H1 (cell line): Measurements from ENCODE around the gene MAGEA6. TPM values are rescaled to one million over a fixed set of nuclear protein-coding genes. Genes with fewer than 3 reads are reported as not detected.

Experiments used
- CTCF ChIA-PET: fragments of 300-600 bp; sonication (Branson Sonifier 250); formaldehyde crosslinking; loops from one replicate; lab custom pipeline; 2021; ENCODE audit not compliant: partially characterized antibody; lab: Charles Lee
- POLR2A ChIA-PET: fragments of 300-600 bp; sonication (Branson Sonifier 250); formaldehyde crosslinking; loops from one replicate; lab custom pipeline; 2021; ENCODE audit warnings: inconsistent platforms; ENCODE audit not compliant: partially characterized antibody; lab: Charles Lee
- DNase-seq, 2 experiments: peaks; one replicate each; pipeline versions ENCODE4 v3.0.0 to v3.0.0-alpha.2; 2010 to 2022; ENCODE audit warnings: low spot score in 2 of 2, low read depth in 1 of 2, mixed read lengths in 1 of 2
- FAIRE-seq: peaks from 2 replicates; lab custom pipeline; 2011; peaks lifted over from hg19 to GRCh38; lab: Jason Lieb, UNC
- H2AFZ ChIP-seq: 2 replicates; pipeline ENCODE4 v1.8.1; 2012; ENCODE audit warnings: low read length, inconsistent platforms
- H2AK5ac ChIP-seq: 2 replicates; pipeline ENCODE4 v1.6.1; 2013; ENCODE audit warnings: low read depth, low read length
- H2BK120ac ChIP-seq: replicated peaks from 2 replicates; pipeline ENCODE3; 2013; ENCODE audit warnings: low read depth, low read length, inconsistent platforms
- H2BK12ac ChIP-seq: 2 replicates; pipeline ENCODE4 v1.6.1; 2013; ENCODE audit warnings: low read depth, low read length
- H2BK15ac ChIP-seq: 2 replicates; pipeline ENCODE4 v1.6.1; 2013; ENCODE audit warnings: low read length
- H2BK20ac ChIP-seq: 2 replicates; pipeline ENCODE4 v1.6.1; 2013; ENCODE audit warnings: low read length
- H2BK5ac ChIP-seq: 2 replicates; pipeline ENCODE4 v1.6.1; 2013; ENCODE audit warnings: low read depth, low read length
- H3K14ac ChIP-seq: 2 replicates; pipeline ENCODE4 v1.6.1; 2013; ENCODE audit warnings: inconsistent platforms; ENCODE audit not compliant: insufficient read length
- H3K18ac ChIP-seq: 2 replicates; pipeline ENCODE4 v1.6.1; 2013; ENCODE audit warnings: low read length; ENCODE audit errors: extremely low read depth
- H3K23ac ChIP-seq: 2 replicates; pipeline ENCODE4 v1.6.1; 2013; ENCODE audit warnings: inconsistent platforms; ENCODE audit not compliant: insufficient read length
- H3K23me2 ChIP-seq: 2 replicates; pipeline ENCODE4 v1.6.1; 2013; ENCODE audit warnings: low read depth, low read length
- H3K27ac ChIP-seq: 2 replicates; pipeline ENCODE4 v1.6.1; 2011; ENCODE audit warnings: low read depth, low read length, inconsistent platforms
- H3K27me3 ChIP-seq, 4 experiments: replicated peaks in 1 of 4; 1 replicate in 1 of 4; 2 replicates in 3 of 4; pipeline versions ENCODE4 v1.6.1 to v1.8.1; 2011 to 2013; ENCODE audit warnings: low read length in 3 of 4, mild to moderate bottlenecking in 3 of 4, inconsistent platforms in 2 of 4, mixed read lengths in 2 of 4, moderate library complexity in 1 of 4; ENCODE audit not compliant: control insufficient read depth in 3 of 4, insufficient read depth in 3 of 4; ENCODE audit errors: extremely low read depth in 1 of 4
- H3K36me3 ChIP-seq, 4 experiments: 2 replicates each; pipeline versions ENCODE4 v1.6.1 to v1.8.1; 2011 to 2013; ENCODE audit warnings: mild to moderate bottlenecking in 4 of 4, low read length in 3 of 4, moderate library complexity in 2 of 4, control low read depth in 1 of 4, inconsistent platforms in 1 of 4; ENCODE audit not compliant: insufficient read depth in 4 of 4, control insufficient read depth in 2 of 4
- H3K4ac ChIP-seq: replicated peaks from 2 replicates; pipeline ENCODE3; 2013; ENCODE audit warnings: low read length, low read depth, mixed read lengths, inconsistent platforms; ENCODE audit not compliant: insufficient read length
- H3K4me1 ChIP-seq, 4 experiments: replicated peaks in 1 of 4; 1 replicate in 1 of 4; 2 replicates in 3 of 4; pipeline versions ENCODE4 v1.6.1 to v1.8.1; 2011 to 2013; ENCODE audit warnings: low read length in 3 of 4, inconsistent platforms in 2 of 4, mixed read lengths in 1 of 4; ENCODE audit not compliant: insufficient read depth in 4 of 4, control insufficient read depth in 3 of 4
- H3K4me2 ChIP-seq, 2 experiments: 2 replicates each; pipeline versions ENCODE4 v1.6.1 to v1.8.1; 2011 to 2013; ENCODE audit warnings: low read depth in 2 of 2, low read length in 2 of 2, control low read depth in 1 of 2, inconsistent platforms in 1 of 2, mild to moderate bottlenecking in 1 of 2; ENCODE audit not compliant: insufficient read depth in 1 of 2
- H3K4me3 ChIP-seq, 4 experiments: fragments of 200-600, 300-600 bp in 1 of 4; sonication (generic), shearing (Covaris generic), sonication (Bioruptor Twin) in 1 of 4; 2 replicates each; pipeline versions ENCODE4 v1.5.1 to v1.8.1; 2011 to 2016; ENCODE audit warnings: low read length in 4 of 4, low read depth in 3 of 4, control low read depth in 2 of 4, inconsistent platforms in 2 of 4, mild to moderate bottlenecking in 2 of 4, mixed read lengths in 1 of 4, moderate library complexity in 1 of 4; ENCODE audit not compliant: insufficient read depth in 2 of 4; ENCODE audit errors: extremely low read depth in 1 of 4
- H3K56ac ChIP-seq: replicated peaks from 2 replicates; pipeline ENCODE3; 2013; ENCODE audit warnings: low read depth, mild to moderate bottlenecking, mixed read lengths, low read length, inconsistent platforms; ENCODE audit not compliant: insufficient read length
- H3K79me1 ChIP-seq: 2 replicates; pipeline ENCODE4 v1.6.1; 2013; ENCODE audit warnings: low read depth, low read length, control low read depth
- H3K79me2 ChIP-seq, 2 experiments: 2 replicates each; pipeline versions ENCODE4 v1.6.1 to v1.8.1; 2012 to 2013; ENCODE audit warnings: low read length in 2 of 2, mild to moderate bottlenecking in 2 of 2, inconsistent platforms in 1 of 2; ENCODE audit not compliant: insufficient read depth in 2 of 2, control insufficient read depth in 1 of 2
- H3K9ac ChIP-seq, 4 experiments: replicated peaks in 1 of 4; 1 replicate in 1 of 4; 2 replicates in 3 of 4; pipeline versions ENCODE4 v1.6.1 to v1.8.1; 2011 to 2013; ENCODE audit warnings: low read depth in 3 of 4, low read length in 3 of 4, control low read depth in 2 of 4, mild to moderate bottlenecking in 2 of 4, moderate library complexity in 2 of 4, inconsistent platforms in 1 of 4; ENCODE audit errors: extremely low read depth in 1 of 4
- H3K9me3 ChIP-seq, 2 experiments: 2 replicates each; pipeline versions ENCODE4 v1.6.1 to v1.8.1; 2012 to 2013; ENCODE audit warnings: mild to moderate bottlenecking in 2 of 2, moderate library complexity in 2 of 2, control low read depth in 1 of 2, inconsistent platforms in 1 of 2, low read depth in 1 of 2, low read length in 1 of 2, mixed read lengths in 1 of 2; ENCODE audit not compliant: insufficient read depth in 2 of 2
- H4K20me1 ChIP-seq, 2 experiments: replicated peaks in 1 of 2; 2 replicates each; pipeline versions ENCODE3 to v1.8.1; 2011 to 2013; ENCODE audit warnings: inconsistent platforms in 2 of 2, low read length in 2 of 2, mild to moderate bottlenecking in 1 of 2; ENCODE audit not compliant: insufficient read depth in 2 of 2, control insufficient read depth in 1 of 2
- H4K5ac ChIP-seq: 2 replicates; pipeline ENCODE4 v1.6.1; 2013; ENCODE audit warnings: low read length, low read depth, mixed read lengths, inconsistent platforms; ENCODE audit not compliant: insufficient read length
- H4K8ac ChIP-seq: 2 replicates; pipeline ENCODE4 v1.8.0; 2013; ENCODE audit warnings: mild to moderate bottlenecking, moderate library complexity, low read length, inconsistent platforms; ENCODE audit not compliant: insufficient read depth; ENCODE audit errors: extremely low read depth
- H4K91ac ChIP-seq: replicated peaks from 2 replicates; pipeline ENCODE3; 2013; ENCODE audit warnings: low read length, mixed read lengths, inconsistent platforms; ENCODE audit not compliant: insufficient read length
- ASH2L ChIP-seq: fragments of 200-600, 300-600 bp; sonication (generic); IDR thresholded peaks from one replicate; pipeline ENCODE4 v1.7.1; 2017; ENCODE audit warnings: low read length
- POLR2AphosphoS5 ChIP-seq: IDR thresholded peaks from 2 replicates; pipeline ENCODE4 v1.6.1; 2011; ENCODE audit warnings: low read depth, low read length
- RXRA ChIP-seq: IDR thresholded peaks from 2 replicates; pipeline ENCODE4 v1.6.1; 2011; ENCODE audit warnings: low read depth, mild to moderate bottlenecking, low read length, moderate library complexity; ENCODE audit not compliant: insufficient read depth
- USF2 ChIP-seq: IDR thresholded peaks from 2 replicates; pipeline ENCODE4 v1.6.1; 2011; ENCODE audit warnings: low read length, improper control_type of control experiment
- WGBS, 2 experiments: shearing (Covaris generic) in 1 of 2; methylation state at CpG; one replicate each; pipeline versions ENCODE4 v1.1.6 to v1.1.7; 2013 to 2015; ENCODE audit warnings: low lambda C conversion rate in 2 of 2, mixed read lengths in 2 of 2, inconsistent platforms in 1 of 2, low coverage in 1 of 2, missing lambda C conversion rate in 1 of 2; ENCODE audit not compliant: insufficient replicate concordance in 2 of 2, insufficient coverage in 1 of 2, insufficient read length in 1 of 2; ENCODE audit errors: extremely low coverage in 1 of 2, missing lambda C conversion rate in 1 of 2; 5-methylcytosine and 5-hydroxymethylcytosine counted together
- polyA plus RNA-seq, 7 experiments: library from polyadenylated mRNA; depleted of rRNA in 3 of 7; stranded (reverse) in 5 of 7; unstranded in 2 of 7; fragments of >200 nt in 5 of 7; fragments of 200-250 nt in 2 of 7; gene quantifications; 1 replicate in 5 of 7; 2 replicates in 1 of 7; 4 replicates in 1 of 7; pipeline versions ENCODE4 v1.2.1 to v1.2.3, GENCODE V29; 2011 to 2013; ENCODE audit warnings: missing spikeins in 2 of 7, mixed read lengths in 2 of 7
- total RNA-seq: library from RNA; stranded (reverse); fragmentation: NEBNext Ultra II Directional; extraction: Animal tissue kit (Norgen Biotek cat#: 25700); gene quantifications from 2 replicates; pipeline ENCODE4 v1.2.1, GENCODE V29; 2021

Gene MAGEA6
- total and polyA plus RNA-seq, 2 of the 8 experiments (the other 6 are each of a cell fraction or from before 2014, with no cell fraction given), result 0.08 TPM; not detected in 1

- H3K4me1 ChIP-seq, result no peaks in the 10 kb centered on the region
- H3K23me2 ChIP-seq, result no peaks in the 10 kb centered on the region
- H2BK12ac ChIP-seq, result no peak overlapping the region
- H3K79me1 ChIP-seq, result no peaks in the 10 kb centered on the region
- CTCF ChIA-PET, result no interaction called here
- no peak overlapping the region for H2BK120ac ChIP-seq
- no peak overlapping the region for H3K4me2 ChIP-seq
- FAIRE-seq (no peak), DNase-seq (no peak)
- no peak overlapping the region for H3K4ac ChIP-seq
- no peak overlapping the region for H3K14ac ChIP-seq
- H3K27me3 ChIP-seq, result no peaks in the 10 kb centered on the region
- H3K9ac ChIP-seq, result no peak overlapping the region
- WGBS, 2 experiments, result no CpG with 5 or more reads among the region's 7 CpGs
- no peak overlapping the region for H3K23ac ChIP-seq
- POLR2A ChIA-PET, result no interaction called here
- TF ChIP-seq POLR2AphosphoS5 (no peak), ASH2L (no peak), USF2 (no peak), RXRA (no peak)
- H2BK5ac ChIP-seq, result no peak overlapping the region
- no peak overlapping the region for H3K27ac ChIP-seq
- no peaks in the 10 kb centered on the region for H4K20me1 ChIP-seq
- no peak overlapping the region for H4K91ac ChIP-seq
- H4K5ac ChIP-seq, result no peak overlapping the region
- no peak overlapping the region for H4K8ac ChIP-seq
- no peak overlapping the region for H2BK20ac ChIP-seq
- H2BK15ac ChIP-seq, result no peak overlapping the region
- H3K56ac ChIP-seq, result no peak overlapping the region
- no peak overlapping the region for H2AK5ac ChIP-seq
- H3K9me3 ChIP-seq, result no peaks in the 10 kb centered on the region
- no peaks in the 10 kb centered on the region for H3K79me2 ChIP-seq
- H2AFZ ChIP-seq, result no peak overlapping the region
- H3K4me3 ChIP-seq, result no peak overlapping the region
- H3K36me3 ChIP-seq, result no peaks in the 10 kb centered on the region
- no peak overlapping the region for H3K18ac ChIP-seq
Observed at GRCh38 chrX:152725409-152725808, 44.1 kb downstream of the MAGEA6 start.

Other genes with a start within 250 kb of the MAGEA6 start
- 8.6 and 9.6 TPM in 2 replicates for gene GABRQ, start 131.8 kb downstream of the MAGEA6 start, total RNA-seq
- 6.2 and 6.3 TPM in 2 replicates for gene GABRQ, start 131.8 kb downstream of the MAGEA6 start, polyA plus RNA-seq (2011; rRNA removed)
- gene MAGEA3, start 70.9 kb downstream of the MAGEA6 start, total RNA-seq, result not detected in 2 replicates
- 0.06 TPM in 1 of 2 replicates, not detected in the other for gene MAGEA3, start 70.9 kb downstream of the MAGEA6 start, polyA plus RNA-seq (2011; rRNA removed)
- not detected in 2 replicates for gene CSAG2, start 60.4 kb downstream of the MAGEA6 start, total RNA-seq
- 0.17 and 0.39 TPM in 2 replicates for gene CSAG2, start 60.4 kb downstream of the MAGEA6 start, polyA plus RNA-seq (2011; rRNA removed)
- gene MAGEA2B, start 55.1 kb downstream of the MAGEA6 start, total RNA-seq, result 0.29 TPM in 1 of 2 replicates, not detected in the other
- 1.3 and 1.6 TPM in 2 replicates for gene MAGEA2B, start 55.1 kb downstream of the MAGEA6 start, polyA plus RNA-seq (2011; rRNA removed)
- not detected in 2 replicates for gene CSAG1, start 36.0 kb downstream of the MAGEA6 start, total RNA-seq
- not detected in 2 replicates for gene CSAG1, start 36.0 kb downstream of the MAGEA6 start, polyA plus RNA-seq (2011; rRNA removed)
- gene MAGEA12, start 35.9 kb downstream of the MAGEA6 start, total RNA-seq, result not detected in 2 replicates
- not detected in 2 replicates for gene MAGEA12, start 35.9 kb downstream of the MAGEA6 start, polyA plus RNA-seq (2011; rRNA removed)
- not detected in 2 replicates for gene MAGEA2, start 15.8 kb downstream of the MAGEA6 start, total RNA-seq
- 0.77 and 1.4 TPM in 2 replicates for gene MAGEA2, start 15.8 kb downstream of the MAGEA6 start, polyA plus RNA-seq (2011; rRNA removed)
- gene CSAG3, start 10.5 kb downstream of the MAGEA6 start, total RNA-seq, result not detected in 2 replicates
- 0.12 and 0.20 TPM in 2 replicates for gene CSAG3, start 10.5 kb downstream of the MAGEA6 start, polyA plus RNA-seq (2011; rRNA removed)
- 24.2 and 24.3 TPM in 2 replicates for gene CETN2, start 61.1 kb upstream of the MAGEA6 start, total RNA-seq
- gene CETN2, start 61.1 kb upstream of the MAGEA6 start, polyA plus RNA-seq (2011; rRNA removed), result 7.6 and 13.1 TPM in 2 replicates
- gene NSDHL, start 61.4 kb upstream of the MAGEA6 start, total RNA-seq, result 30.5 and 31.5 TPM in 2 replicates
- gene NSDHL, start 61.4 kb upstream of the MAGEA6 start, polyA plus RNA-seq (2011; rRNA removed), result 26.8 and 34.6 TPM in 2 replicates
- 15.4 and 15.6 TPM in 2 replicates for gene ZNF185, start 128.4 kb upstream of the MAGEA6 start, total RNA-seq
- 18.6 and 20.1 TPM in 2 replicates for gene ZNF185, start 128.4 kb upstream of the MAGEA6 start, polyA plus RNA-seq (2011; rRNA removed)
- gene PNMA5, start 224.4 kb upstream of the MAGEA6 start, total RNA-seq, result 0.11 and 0.27 TPM in 2 replicates
- 0.11 and 0.14 TPM in 2 replicates for gene PNMA5, start 224.4 kb upstream of the MAGEA6 start, polyA plus RNA-seq (2011; rRNA removed)